HK-2 (cell line): Measurements from ENCODE around the gene LARGE1.

Experiments used
- DNase-seq: peaks from one replicate; pipeline ENCODE4 v3.0.0-alpha.2; 2018; ENCODE audit not compliant: unreplicated experiment

LARGE1 gene

GRCh38 chr22:33914131-33914530 is 6.1 kb downstream of the LARGE1 start:
- no peak for DNase-seq

- no peak for DNase-seq
Measured at GRCh38 chr22:33913188-33913587, 7.1 kb downstream of the LARGE1 start.

- DNase-seq, result no peak
Measured at GRCh38 chr22:33909911-33910310, 10.4 kb downstream of the LARGE1 start.

GRCh38 chr22:33909075-33909458 is 11.2 kb downstream of the LARGE1 start:
- no peak for DNase-seq

- no peak for DNase-seq
Measured at GRCh38 chr22:33908171-33909074, 11.9 kb downstream of the LARGE1 start.

GRCh38 chr22:33906954-33907353 is 13.3 kb downstream of the LARGE1 start:
- DNase-seq, result no peak

GRCh38 chr22:33906475-33906874 is 13.8 kb downstream of the LARGE1 start:
- no peak for DNase-seq

- DNase-seq, result no peak
Measured at GRCh38 chr22:33903012-33903411, 17.3 kb downstream of the LARGE1 start.

GRCh38 chr22:33902073-33902472 is 18.2 kb downstream of the LARGE1 start:
- DNase-seq, result no peak

GRCh38 chr22:33898121-33898520 is 22.2 kb downstream of the LARGE1 start:
- no peak for DNase-seq

GRCh38 chr22:33897448-33897835 is 22.8 kb downstream of the LARGE1 start:
- no peak for DNase-seq

- DNase-seq, result no peak
Measured at GRCh38 chr22:33896575-33897447, 23.5 kb downstream of the LARGE1 start.

GRCh38 chr22:33896154-33896553 is 24.1 kb downstream of the LARGE1 start:
- DNase-seq, result no peak

GRCh38 chr22:33895444-33895843 is 24.8 kb downstream of the LARGE1 start:
- DNase-seq, result no peak

GRCh38 chr22:33894515-33894914 is 25.8 kb downstream of the LARGE1 start:
- no peak for DNase-seq

GRCh38 chr22:33894036-33894435 is 26.2 kb downstream of the LARGE1 start:
- no peak for DNase-seq

- DNase-seq, result no peak
Measured at GRCh38 chr22:33893512-33893911, 26.8 kb downstream of the LARGE1 start.

GRCh38 chr22:33891992-33892391 is 28.3 kb downstream of the LARGE1 start:
- no peak for DNase-seq

GRCh38 chr22:33891455-33891854 is 28.8 kb downstream of the LARGE1 start:
- DNase-seq, result no peak

- DNase-seq, result no peak
Measured at GRCh38 chr22:33889748-33890147, 30.5 kb downstream of the LARGE1 start.

- no peak for DNase-seq
Measured at GRCh38 chr22:33888821-33889220, 31.5 kb downstream of the LARGE1 start.

GRCh38 chr22:33887173-33887572 is 33.1 kb downstream of the LARGE1 start:
- DNase-seq, result no peak

- no peak for DNase-seq
Measured at GRCh38 chr22:33886696-33887095, 33.6 kb downstream of the LARGE1 start.
